Measurements from ENCODE around the gene TEX11.

DNA sequence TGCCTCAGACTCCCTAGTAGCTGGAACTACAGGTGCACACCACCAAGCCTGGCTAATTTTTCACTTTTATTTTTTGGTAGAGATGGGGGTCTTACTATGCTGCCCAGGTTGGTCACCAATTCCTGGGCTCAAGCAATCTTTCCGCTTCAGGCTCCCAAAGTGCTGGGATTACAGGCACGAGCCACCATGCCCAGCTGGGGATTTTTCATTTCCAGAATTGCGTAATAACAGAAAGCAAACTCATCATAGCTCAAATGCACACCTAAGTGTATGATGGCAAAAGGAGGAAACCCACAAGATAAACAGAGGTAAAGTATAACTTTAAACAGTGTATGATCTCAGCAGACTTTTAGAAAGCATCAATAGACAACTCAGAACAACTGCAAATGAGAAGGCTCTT lies 56.2 kb downstream of the TEX11 start:
- TF ChIP-seq POU2F2 (IDR thresholded peaks at IDR 0.05; ENCODE audit: low read depth, low read length) (no peak), POLR2A (IDR thresholded peaks at IDR 0.05; ENCODE audit: low read depth, low read length) (no peak), POLR2AphosphoS5 (IDR thresholded peaks at IDR 0.05; ENCODE audit: low read depth, low read length) (no peak), TAF1 (IDR thresholded peaks at IDR 0.05; ENCODE audit: low read depth, low read length) (no peak)
